VCaP (cell line): ENCODE data around the gene RINL.

Experiments used
- H3K27ac ChIP-seq: fragments of 450-650 bp; 2 replicates; pipeline ENCODE4 v1.5.1; 2017
- CTCF ChIP-seq: fragments of 450-650 bp; conservative IDR thresholded peaks from 2 replicates; pipeline ENCODE4 v1.5.1; 2017; ENCODE audit warnings: mild to moderate bottlenecking, moderate library complexity

Gene RINL

GRCh38 chr19:38911388-38912001 is 33.4 kb upstream of the RINL start:
- no peak for TF ChIP-seq CTCF
- H3K27ac ChIP-seq = no peak overlapping the region

GRCh38 chr19:38910488-38910887 is 32.4 kb upstream of the RINL start:
- no peak for TF ChIP-seq CTCF
- no peak overlapping the region for H3K27ac ChIP-seq

GRCh38 chr19:38908911-38909310 is 30.8 kb upstream of the RINL start:
- no peak for TF ChIP-seq CTCF
- H3K27ac ChIP-seq = no peak overlapping the region

GRCh38 chr19:38907670-38908069 is 29.6 kb upstream of the RINL start:
- H3K27ac ChIP-seq = no peak overlapping the region
- no peak for TF ChIP-seq CTCF

- no peak for TF ChIP-seq CTCF
- H3K27ac ChIP-seq = no peak overlapping the region
Measured at GRCh38 chr19:38907227-38907626, 29.2 kb upstream of the RINL start.

GRCh38 chr19:38905620-38906019 is 27.5 kb upstream of the RINL start:
- TF ChIP-seq CTCF = no peak
- H3K27ac ChIP-seq = no peak overlapping the region

- no peak overlapping the region for H3K27ac ChIP-seq
- no peak for TF ChIP-seq CTCF
Measured at GRCh38 chr19:38904581-38905539, 26.8 kb upstream of the RINL start.
